NCI-H446 (cell line): ENCODE data around the gene RAP1GAP2.
A peak's percentile ranks its signal among the peaks of the same experiment; 100 is the strongest.
"Not testable (repeated sequence)": the region's sequence is repeated elsewhere in the genome, so short reads cannot be mapped to it uniquely, and the experiment has no call there.

Source experiments
- DNase-seq, 2 experiments: peaks; one replicate each; lab custom pipeline; 2025; lab: John Stamatoyannopoulos, UW

Gene RAP1GAP2

DNA sequence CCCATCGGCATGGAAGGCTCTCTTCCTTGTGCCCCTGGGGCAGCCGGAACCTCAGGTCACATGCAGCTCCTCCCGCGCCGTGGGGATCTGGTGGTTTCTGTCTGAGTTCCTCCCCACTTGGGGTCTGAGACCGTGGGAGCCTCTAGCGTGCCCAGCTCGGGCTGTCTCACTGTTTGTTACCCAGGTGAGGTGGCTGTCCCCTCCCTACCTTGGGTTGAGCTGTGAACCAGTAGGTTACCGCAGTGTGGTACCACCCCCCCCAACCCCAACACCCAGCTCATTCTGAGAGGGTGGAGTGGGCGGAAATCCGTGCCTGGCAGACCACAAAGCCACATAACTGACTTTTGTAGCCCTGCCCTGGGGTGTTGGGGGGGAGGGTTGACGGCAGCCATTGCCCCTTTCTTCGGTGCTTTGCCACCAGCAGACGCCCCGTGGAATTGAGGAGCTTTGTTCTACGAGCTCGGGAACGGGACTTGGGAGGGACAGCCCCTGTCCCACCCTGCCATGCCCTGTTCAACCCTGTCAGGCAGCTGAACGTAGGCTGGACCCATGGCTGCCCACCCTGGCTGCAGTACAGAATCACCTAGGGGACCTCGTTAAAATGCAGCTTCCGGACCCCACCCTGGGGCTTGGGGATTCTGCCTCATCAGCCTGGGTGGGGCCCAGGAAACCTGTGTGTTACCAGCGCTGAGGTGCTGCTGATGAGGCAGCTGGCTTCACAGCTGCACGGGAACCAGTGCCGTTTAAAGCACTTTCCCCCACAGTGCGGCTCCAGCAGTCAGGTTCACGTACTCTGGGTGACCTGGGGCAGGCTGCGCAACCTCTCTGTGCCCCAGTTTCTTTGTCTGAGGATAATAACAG is 18.5 kb downstream of the RAP1GAP2 start:
- DNase-seq = no peak

DNA sequence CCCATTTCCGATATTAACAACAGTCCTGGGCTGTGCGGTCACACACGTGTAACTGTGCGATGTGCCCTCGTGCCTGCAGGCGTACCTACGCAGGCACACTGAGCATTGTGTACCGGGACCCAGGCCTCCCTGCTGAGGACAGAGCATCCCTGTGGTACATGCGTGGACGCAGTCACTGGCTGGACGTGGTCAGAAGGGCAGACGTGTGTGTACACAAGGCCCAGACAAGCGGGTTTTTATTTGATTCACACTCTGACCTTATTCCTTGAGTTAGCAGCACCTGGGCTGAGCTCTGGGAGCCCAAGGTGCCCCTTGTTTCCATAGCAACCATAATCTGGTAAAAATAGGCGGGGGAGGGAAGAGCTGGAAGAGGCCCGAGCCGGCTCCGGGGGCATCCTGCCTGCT is 19.5 kb downstream of the RAP1GAP2 start:
- no peak for DNase-seq

DNA sequence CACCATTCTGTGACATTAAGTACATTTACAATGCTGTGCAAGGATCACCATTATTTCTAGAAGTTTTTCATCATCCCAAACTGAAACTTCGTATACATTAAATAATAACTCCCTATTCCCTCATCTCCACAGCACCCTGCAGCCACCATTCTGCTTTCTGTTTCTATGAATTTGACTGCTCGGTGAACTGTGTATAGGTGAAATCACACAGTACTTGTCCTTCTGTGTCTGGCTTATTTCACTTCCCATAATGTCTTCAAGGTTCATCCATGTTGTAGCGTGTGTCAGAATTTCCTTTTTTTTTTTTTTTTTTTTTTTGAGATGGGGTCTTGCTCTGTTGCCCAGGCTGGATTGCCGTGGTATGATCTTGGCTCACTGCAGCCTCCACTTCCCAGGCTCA is 20.4 kb downstream of the RAP1GAP2 start:
- DNase-seq = no peak

DNA sequence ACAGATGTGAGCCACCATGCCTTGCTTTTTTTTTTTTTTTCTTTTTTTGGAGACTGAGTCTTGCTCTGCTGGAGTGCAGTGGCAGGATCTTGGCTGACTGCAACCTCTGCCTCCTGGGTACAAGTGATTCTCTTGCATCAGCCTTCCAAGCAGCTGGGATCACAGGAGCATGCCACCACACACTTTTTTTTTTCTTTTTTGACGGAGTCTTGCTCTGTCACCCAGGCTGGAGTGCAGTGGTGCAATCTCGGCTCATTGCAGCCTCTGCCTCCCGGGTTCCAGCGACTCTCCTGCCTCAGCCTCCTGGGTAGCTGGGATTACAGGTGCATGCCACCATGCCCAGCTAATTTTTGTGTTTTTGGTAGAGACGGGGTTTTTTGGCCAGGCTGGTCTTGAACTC is 23.1 kb downstream of the RAP1GAP2 start:
- DNase-seq = not testable (repeated sequence)

DNA sequence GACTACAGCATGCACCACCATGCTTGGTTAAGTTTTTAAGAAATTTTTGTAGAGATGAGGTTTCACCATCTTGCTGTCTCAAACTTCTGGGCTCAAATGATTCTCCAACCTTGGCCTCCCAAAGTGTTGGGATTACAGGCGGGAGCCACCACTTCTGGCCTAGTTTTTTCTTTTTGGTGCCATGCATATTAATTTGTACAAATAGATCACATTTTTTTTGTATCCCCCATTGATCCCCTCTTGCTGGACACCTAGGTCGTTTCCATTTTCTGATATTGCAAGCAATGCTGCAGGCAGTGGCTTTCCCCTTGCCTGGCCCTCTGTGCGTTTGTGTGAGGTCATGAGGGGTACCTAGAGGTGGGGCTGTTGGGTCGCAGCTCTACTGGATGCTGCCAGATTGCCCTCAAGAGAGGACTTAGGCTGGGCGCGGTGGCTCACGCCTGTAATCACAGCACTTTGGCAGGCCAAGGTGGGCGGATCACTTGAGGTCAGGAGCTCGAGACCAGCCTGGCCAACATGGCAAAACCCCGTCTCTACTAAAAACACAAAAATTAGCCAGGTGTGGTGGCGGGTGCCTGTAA is 23.8 kb downstream of the RAP1GAP2 start:
- no peak for DNase-seq

DNA sequence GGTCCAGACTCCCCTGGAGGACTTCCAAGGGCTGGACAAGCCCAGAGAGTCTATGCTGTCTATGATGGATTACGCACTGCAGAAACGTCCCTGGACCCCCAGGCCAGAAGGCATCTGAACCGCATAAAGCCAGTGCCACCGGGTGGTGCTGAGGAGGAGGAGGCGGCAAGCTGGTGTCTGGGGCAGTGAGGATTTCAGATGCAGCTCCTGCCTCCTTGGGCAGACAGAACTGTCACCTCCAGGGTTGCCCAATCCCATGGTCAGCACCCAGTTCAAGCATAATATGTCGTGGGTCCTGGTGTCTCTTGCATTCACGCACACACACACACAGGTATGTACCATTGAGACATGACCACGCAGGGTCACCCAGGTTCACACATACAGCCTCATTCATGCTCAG is 25.6 kb downstream of the RAP1GAP2 start:
- no peak for DNase-seq

DNA sequence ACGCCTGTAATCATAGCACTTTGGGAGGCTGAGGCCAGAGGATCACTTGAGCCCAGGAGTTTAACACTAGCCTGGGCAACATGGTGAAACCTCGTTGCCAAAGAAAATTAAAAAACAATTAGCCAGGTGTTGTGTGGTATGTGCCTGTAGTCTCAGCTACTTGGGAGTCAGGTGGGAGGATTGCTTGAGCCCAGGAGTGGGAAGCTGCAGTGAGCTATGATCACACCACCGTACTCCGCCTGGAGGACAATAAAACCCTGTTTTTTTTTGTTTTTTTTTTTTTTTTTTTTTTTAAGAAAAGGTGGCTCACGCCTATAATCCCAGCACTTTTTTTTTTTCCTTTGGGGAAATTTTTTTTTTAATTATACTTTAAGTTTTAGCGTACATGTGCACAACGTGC is 26.1 kb downstream of the RAP1GAP2 start:
- DNase-seq = no peak

DNA sequence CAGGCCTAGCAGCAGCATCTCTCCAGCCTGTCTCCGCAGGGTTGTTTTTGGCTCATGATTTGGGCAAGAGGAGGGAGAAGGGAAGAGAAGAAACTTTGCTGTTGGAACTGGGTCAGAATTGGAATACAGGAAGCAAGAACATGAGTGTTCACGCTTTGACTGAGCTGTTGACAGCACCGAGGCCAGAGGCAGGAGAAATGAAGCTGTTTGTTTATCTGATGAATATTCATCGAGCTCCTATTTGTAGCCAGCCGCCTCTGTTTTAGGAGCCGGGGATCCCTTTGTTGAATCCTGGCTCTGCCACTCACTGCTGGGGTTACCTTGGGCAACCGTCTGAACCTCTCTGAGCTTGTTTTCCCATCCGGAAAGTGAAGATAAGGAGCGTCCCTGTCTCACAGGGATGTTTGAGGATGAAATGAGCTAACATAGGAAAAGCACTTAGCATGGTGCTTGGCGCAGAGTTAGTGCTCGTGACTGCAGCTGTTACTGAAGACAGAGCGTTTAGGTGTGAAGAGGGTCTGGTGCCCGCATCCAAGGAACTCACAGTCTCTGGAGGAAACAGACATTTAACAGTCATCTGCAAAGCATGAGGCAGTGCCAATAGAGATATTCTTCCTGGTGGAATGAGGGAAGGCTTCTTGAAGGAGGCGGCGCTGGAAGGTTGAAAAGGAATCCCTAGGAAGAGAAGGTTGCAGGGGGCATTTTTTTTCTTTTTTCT is 29.2 kb downstream of the RAP1GAP2 start:
- no peak for DNase-seq

DNA sequence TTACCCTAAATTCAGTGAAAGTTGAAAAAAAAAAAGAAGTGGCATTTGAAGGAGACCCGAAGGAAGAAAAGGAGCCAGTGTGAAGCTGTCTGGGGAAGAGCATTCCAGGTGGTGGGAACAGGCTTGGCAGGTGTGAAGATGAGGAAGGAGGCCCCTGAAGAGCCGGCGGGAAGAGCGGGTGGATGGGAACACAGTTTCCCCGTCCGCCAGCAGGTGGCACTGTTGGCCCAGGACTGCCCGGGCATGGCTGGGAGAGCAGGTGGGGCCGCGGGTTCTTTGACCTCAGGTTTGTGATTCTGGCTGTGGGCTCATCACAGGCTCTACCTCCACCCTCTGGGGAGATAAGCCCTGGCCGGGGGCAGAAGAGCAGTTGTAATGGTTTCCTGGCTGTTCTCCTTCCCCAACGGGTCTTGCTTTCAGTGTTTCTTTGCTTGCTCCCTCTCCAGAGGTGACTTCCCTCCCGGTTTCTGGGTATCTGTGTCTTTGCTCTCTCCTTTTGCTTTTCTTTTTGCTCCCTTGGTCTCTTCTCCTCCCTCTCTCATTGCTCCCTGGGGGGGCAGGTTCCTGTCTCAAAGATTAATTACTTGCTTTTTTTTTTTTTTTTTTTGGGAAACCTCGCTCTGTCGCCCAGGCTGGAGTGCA is 32.3 kb downstream of the RAP1GAP2 start:
- DNase-seq = peak in 1 of 2 experiments; percentile 58

DNA sequence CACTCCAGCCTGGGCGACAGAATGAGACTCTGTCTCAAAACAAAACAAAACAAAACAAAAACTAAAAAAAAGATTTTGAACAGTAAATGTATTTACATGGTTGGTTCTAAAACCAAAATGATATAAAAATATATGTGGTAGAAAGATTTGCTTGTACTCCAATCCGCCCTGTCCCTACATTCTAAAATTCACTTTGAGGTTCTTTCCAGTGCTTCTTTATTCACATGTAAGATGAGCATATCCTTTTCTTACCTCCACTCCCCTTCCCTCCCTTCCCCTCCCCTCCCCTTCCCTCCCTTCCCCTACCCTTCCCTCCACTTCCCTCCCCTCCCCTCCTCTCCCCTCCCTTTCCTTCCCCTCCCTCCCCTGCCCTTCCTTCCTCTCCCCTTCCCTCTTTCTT is 34.4 kb downstream of the RAP1GAP2 start:
- no peak for DNase-seq

DNA sequence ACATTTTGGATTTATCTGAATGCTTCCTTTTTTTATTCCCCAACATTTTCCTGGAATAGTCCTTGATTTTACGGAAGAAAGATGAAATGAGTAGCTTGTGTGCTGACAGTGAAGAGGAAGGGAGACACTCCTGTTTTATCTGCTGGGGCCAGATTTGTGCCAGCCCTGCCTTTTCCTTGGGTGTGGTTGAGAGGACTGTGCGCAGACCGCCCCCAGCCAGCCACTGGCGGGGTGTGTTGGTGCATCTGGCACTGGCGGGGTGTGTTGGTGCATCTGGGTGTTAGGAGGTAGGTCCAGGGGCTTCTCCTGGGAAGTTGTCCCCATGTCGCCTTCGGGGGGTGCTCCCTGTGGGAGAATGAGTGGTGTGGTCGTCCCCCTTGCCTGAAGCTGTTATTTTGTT is 39.5 kb downstream of the RAP1GAP2 start:
- no peak for DNase-seq

DNA sequence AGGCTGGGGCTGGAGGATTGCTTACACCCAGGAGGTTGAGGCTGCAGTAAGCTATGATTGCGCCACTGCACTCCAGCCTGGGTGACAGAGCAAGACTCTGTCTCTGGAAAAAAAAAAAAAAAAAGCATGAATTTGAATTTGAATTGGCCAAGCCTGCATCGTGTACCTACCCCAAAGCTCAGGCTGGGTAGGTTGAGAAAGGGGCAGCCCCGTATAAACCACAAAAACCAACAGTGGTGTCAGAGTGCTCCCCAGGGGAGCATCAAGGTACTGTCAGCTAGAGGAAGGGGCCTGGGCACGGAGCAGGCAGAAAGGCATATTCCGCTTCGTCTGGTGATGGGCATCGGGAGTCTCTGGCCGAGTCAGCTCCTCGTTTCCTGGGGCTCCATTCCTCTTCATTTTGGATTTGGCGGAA is 40.9 kb downstream of the RAP1GAP2 start:
- no peak for DNase-seq

DNA sequence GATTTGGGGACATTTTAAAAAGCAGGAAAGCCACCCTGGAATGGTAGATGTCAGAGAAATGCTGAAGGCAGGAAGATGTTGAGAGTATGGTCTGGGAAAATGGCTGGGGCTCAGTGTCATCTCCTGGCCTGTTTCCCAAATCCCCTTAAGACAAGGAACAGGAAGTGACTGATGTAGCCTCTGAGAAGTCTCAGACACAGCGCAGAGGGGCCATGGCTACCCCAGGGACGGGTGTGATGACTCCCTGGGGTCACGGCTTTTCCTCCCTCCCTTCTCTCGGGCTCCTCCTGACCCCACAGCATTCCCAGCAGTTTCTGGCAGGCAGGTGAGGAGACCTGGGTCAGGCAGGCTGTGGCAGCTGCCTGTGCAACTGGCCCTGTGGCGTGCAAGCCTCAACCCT is 45.4 kb downstream of the RAP1GAP2 start:
- no peak for DNase-seq

DNA sequence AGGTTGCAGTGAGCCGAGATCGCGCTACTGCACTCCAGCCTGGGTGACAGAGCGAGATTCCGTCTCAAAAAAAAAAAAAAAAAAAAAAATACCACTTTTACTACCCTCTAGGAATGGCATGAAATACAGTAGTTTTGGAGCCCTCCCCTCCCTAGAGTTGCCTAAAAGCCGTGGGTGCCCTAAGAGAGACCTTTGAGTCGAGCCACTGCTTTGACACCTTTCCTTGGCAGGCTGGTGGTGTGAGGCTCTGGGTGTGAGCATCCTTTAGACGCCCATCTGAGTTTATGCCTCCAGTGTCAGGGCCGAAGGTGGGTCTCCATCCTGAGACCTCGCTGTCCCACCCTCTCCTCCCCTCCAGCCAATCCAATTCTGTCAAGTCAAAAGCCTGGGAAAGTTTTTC is 46.2 kb downstream of the RAP1GAP2 start:
- no peak for DNase-seq

DNA sequence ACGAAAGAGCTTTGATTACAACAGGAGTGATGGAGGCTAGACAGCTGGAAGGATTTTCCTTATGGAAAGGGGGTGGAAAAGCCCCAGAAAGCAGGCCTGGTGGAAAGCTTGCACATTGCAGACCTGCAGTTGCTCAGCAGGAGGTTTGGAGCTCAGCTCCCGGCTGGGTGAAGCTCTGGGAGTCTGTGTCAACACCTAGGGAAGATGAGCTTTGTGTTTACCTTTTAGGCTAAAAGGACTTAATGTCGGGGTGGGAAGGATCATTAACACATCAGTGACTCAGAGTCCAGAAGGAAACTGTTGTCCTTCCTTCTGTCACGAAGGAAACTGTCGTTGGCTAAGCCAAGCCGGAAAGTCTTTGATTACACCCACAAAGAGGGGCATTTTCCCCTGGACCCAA is 48.2 kb downstream of the RAP1GAP2 start:
- no peak for DNase-seq

DNA sequence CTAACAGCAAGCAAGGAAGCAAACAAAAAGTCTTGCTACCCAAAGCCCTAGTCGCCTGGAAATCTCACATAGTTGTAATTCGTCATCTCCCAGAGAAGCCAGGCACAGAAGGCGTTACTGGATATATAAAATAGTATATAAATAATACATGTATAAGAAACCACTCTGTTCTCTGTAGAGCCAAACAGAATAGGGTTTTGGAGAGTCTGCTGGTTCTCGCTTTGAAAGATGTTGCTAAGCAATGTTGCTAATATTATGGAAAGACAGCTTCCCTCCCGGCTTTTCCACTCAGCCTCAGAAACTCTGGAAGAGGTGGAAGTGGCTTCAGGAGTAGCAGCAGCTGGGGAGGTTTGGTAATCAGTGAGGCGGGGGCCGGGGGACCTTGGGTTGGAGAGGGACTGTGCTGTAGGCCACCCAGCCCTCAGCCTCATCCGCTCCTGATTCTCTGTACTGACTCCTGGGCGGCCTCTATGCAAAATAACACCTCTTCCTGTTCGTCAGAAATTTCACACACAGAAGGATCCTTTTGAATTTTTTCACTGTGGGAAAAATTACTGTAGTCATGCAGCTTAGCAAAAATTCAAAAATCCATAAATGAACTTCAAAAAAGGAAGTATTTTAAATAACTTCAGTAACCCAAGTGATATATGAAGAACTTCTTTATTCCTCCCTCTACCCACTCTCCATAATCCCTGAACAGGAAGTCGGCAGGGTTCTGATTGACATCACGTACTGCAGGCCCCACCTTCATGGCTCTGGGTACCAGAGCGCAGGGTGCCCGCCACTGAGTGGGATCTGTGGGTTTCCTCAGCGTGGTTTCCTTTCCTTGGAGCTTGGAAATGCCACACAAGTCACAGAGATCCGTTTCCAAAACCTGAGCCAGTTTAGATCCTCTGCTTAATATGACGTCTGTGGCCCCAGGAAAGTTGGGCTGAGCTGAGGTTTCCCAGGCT is 51.4 kb downstream of the RAP1GAP2 start:
- no peak for DNase-seq

DNA sequence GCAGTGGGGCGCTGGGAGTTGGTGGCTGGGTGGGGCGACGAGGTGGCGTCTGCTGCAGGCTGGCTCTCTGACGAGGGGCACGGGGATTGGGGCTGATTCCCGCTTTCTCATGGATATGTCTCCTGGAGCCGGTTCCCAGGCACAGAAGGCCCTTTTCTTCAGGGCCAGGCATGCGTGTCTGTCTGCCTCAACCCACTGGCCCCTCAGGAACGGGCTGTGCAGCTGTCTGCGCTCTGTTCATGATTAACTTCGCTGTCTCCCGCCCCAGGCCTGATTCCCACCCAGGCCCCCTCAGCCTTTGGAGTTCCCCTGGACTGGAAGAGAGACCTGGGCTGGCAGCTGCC is 53.1 kb downstream of the RAP1GAP2 start:
- peak in 1 of 2 experiments; percentile 23 for DNase-seq

DNA sequence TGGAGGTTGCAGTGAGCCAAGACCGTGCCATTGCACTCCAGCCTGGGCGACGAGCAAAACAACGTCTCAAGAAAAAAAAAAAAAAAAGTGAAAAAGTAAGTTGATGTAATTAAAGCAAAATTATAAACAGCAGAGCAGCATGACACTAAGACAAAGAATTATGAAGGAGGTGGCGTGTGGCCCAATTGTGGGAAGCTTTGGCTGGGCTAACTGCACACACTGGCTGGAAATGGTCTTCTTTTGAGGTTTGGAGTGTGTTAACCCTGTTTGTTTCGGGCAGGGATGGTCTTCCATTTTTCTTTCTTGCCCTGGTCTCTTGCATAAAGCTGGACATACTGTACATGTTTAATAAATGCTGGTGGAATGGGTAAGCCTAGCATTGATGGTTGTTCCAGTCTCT is 54.8 kb downstream of the RAP1GAP2 start:
- no peak for DNase-seq

DNA sequence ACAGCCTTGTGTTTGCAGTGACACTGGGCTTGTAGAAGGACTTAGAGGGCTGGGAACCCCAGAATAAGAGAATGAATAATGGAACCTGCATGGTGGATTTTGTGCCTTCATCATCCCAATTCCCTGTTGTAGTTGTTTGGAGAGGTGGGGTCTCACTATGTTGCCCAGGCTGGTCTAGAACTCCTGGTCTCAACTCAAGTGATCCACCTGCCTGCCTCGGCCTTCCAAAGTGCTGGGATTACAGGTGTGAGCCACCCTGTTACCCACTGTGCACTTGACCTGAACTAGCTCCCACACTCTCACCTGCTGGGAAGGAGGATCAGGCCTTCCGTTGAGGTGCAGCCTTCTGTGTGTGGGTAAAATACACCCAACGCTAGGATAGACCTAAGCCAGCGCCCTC is 55.4 kb downstream of the RAP1GAP2 start:
- no peak for DNase-seq

DNA sequence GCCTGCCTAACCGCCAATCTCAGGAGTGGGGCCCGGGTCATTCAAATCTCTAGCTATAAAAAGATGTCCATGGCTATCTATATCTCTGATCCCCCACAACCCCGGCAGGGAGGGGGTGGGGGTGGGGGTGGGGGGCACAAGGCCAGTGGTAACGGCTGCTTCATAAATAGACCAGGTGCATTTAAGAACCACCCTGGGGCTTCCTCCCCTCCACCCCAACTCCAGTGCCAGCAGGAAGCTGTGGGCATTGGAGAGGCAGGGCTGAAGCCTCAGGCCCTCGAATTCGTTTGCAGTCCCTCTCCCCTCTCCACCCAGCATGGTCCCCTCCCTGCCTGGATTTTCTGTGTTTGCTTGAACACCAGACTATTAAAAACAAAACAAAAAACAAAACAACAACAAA is 56.0 kb downstream of the RAP1GAP2 start:
- DNase-seq = no peak

DNA sequence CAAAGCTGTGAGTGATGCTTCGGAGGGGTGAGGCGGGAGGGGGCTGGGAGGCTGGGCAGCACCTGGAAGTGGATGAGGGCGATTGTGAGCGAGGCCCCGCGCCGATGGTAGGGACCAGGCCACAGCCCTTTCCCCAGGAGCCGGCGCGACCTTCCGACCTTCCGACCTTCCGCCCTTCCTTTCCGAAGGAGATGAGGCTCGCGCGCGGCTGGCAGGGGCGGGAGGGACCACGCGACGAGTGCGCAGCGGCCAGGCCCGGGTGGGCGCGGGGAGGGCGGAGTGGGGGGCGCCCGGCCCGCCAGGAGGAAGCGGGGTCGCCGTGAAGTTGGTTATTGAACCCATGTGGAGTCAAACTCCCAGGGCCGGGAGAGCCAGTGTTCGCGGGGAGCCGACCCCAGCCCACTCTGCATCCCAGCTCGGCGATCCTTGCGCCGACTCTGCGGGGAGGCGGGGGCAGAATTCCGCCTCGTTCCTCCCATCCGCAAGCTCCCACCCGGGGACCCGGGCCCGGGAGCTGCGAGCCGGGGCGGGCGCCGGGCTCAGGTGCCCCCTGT is 56.6 kb downstream of the RAP1GAP2 start:
- no peak for DNase-seq
